ENCODE results near the gene ZNF407.

The ZNF407 gene

GRCh38 chr18:74784752-74785151 lies 187.1 kb downstream of the ZNF407 start:
- in situ Hi-C loops (cut with HindIII; ENCODE audit: low sequenced_read_pairs) = no loop called here

GRCh38 chr18:74785632-74786031 lies 188.0 kb downstream of the ZNF407 start:
- in situ Hi-C loops (cut with HindIII; ENCODE audit: low sequenced_read_pairs) = no loop called here

GRCh38 chr18:74788657-74789056 lies 191.0 kb downstream of the ZNF407 start:
- in situ Hi-C loops (cut with HindIII; ENCODE audit: low sequenced_read_pairs) = no loop called here

GRCh38 chr18:74789078-74789477 lies 191.4 kb downstream of the ZNF407 start:
- in situ Hi-C loops (cut with HindIII; ENCODE audit: low sequenced_read_pairs) = no loop called here

- in situ Hi-C loops (cut with HindIII; ENCODE audit: low sequenced_read_pairs) = no loop called here
Observed at GRCh38 chr18:74790451-74790850, 192.8 kb downstream of the ZNF407 start.

GRCh38 chr18:74791501-74792194 lies 194.0 kb downstream of the ZNF407 start:
- in situ Hi-C loops (cut with HindIII; ENCODE audit: low sequenced_read_pairs) = no loop called here

- in situ Hi-C loops (cut with HindIII; ENCODE audit: low sequenced_read_pairs) = no loop called here
Observed at GRCh38 chr18:74793746-74794145, 196.1 kb downstream of the ZNF407 start.

GRCh38 chr18:74795751-74796150 lies 198.1 kb downstream of the ZNF407 start:
- in situ Hi-C loops (cut with HindIII; ENCODE audit: low sequenced_read_pairs) = no loop called here

GRCh38 chr18:74796211-74796610 lies 198.5 kb downstream of the ZNF407 start:
- in situ Hi-C loops (cut with HindIII; ENCODE audit: low sequenced_read_pairs) = no loop called here

- in situ Hi-C loops (cut with HindIII; ENCODE audit: low sequenced_read_pairs) = no loop called here
Observed at GRCh38 chr18:74796841-74797576, 199.3 kb downstream of the ZNF407 start.

GRCh38 chr18:74797577-74798151 lies 200.0 kb downstream of the ZNF407 start:
- in situ Hi-C loops (cut with HindIII; ENCODE audit: low sequenced_read_pairs) = no loop called here

- in situ Hi-C loops (cut with HindIII; ENCODE audit: low sequenced_read_pairs) = no loop called here
Observed at GRCh38 chr18:74799542-74799941, 201.9 kb downstream of the ZNF407 start.

GRCh38 chr18:74800098-74800497 lies 202.4 kb downstream of the ZNF407 start:
- in situ Hi-C loops (cut with HindIII; ENCODE audit: low sequenced_read_pairs) = no loop called here

- in situ Hi-C loops (cut with HindIII; ENCODE audit: low sequenced_read_pairs) = no loop called here
Observed at GRCh38 chr18:74803117-74803516, 205.4 kb downstream of the ZNF407 start.

GRCh38 chr18:74803769-74804168 lies 206.1 kb downstream of the ZNF407 start:
- in situ Hi-C loops (cut with HindIII; ENCODE audit: low sequenced_read_pairs) = no loop called here

GRCh38 chr18:74804677-74805076 lies 207.0 kb downstream of the ZNF407 start:
- in situ Hi-C loops (cut with HindIII; ENCODE audit: low sequenced_read_pairs) = no loop called here

GRCh38 chr18:74806073-74806472 lies 208.4 kb downstream of the ZNF407 start:
- in situ Hi-C loops (cut with HindIII; ENCODE audit: low sequenced_read_pairs) = no loop called here

- in situ Hi-C loops (cut with HindIII; ENCODE audit: low sequenced_read_pairs) = no loop called here
Observed at GRCh38 chr18:74806700-74807416, 209.2 kb downstream of the ZNF407 start.

GRCh38 chr18:74817576-74817975 lies 219.9 kb downstream of the ZNF407 start:
- in situ Hi-C loops (cut with HindIII; ENCODE audit: low sequenced_read_pairs) = no loop called here

- in situ Hi-C loops (cut with HindIII; ENCODE audit: low sequenced_read_pairs) = no loop called here
Observed at GRCh38 chr18:74818516-74819175, 221.0 kb downstream of the ZNF407 start.
